Upper lobe of right lung (tissue), 1 donor: ENCODE measurements around the gene B3GALNT1. TPM values are rescaled to one million over a fixed set of nuclear protein-coding genes. Genes with fewer than 3 reads are reported as not detected.
A peak's percentile ranks its signal among the peaks of the same experiment; 100 is the strongest.

Experiments
- ATAC-seq: fragments of 200-7000 bp; cut with Tn5 transposase; one replicate; pipeline ENCODE4 v1.9.1; 2020; ENCODE audit warnings: mild to moderate bottlenecking, moderate library complexity
- DNase-seq: peaks from one replicate; pipeline ENCODE4 v3.0.0-alpha.2; 2020
- H3K27ac ChIP-seq: fragments of 200-600 bp; one replicate; pipeline ENCODE4 v1.8.0; 2022
- H3K27me3 ChIP-seq: fragments of 200-600 bp; one replicate; pipeline ENCODE4 v1.8.0; 2022; ENCODE audit warnings: mild to moderate bottlenecking
- H3K36me3 ChIP-seq: fragments of 200-600 bp; one replicate; pipeline ENCODE4 v1.8.0; 2022
- H3K4me1 ChIP-seq: fragments of 200-600 bp; one replicate; pipeline ENCODE4 v1.8.0; 2022
- H3K4me3 ChIP-seq: fragments of 200-600 bp; one replicate; pipeline ENCODE4 v1.8.0; 2022; ENCODE audit warnings: mild to moderate bottlenecking
- H3K9me3 ChIP-seq: fragments of 200-600 bp; one replicate; pipeline ENCODE4 v1.8.0; 2022
- CTCF ChIP-seq: fragments of 200-600 bp; IDR thresholded peaks from one replicate; pipeline ENCODE4 v1.8.0; 2022; ENCODE audit warnings: antibody characterized with exemption
- intact Hi-C: fragments of 100-400 bp; cut with DNase I; formaldehyde crosslinking; loops from one replicate; pipeline ENCODE4 v1.11.0; 2022
- long read RNA-seq: library from polyadenylated mRNA; unstranded; transcript quantifications from one replicate; pipeline ENCODE4 v2.0.0, GENCODE V29; 2021
- total RNA-seq: library from RNA; stranded (reverse); fragmentation: NEBNext Ultra II Directional; extraction: Animal tissue kit (Norgen Biotek cat#: 25700); gene quantifications from one replicate; pipeline ENCODE4 v1.2.1, GENCODE V29; 2021
- donor health status: DM: no; HTN: yes; CAD: no; lungs with severe emphysema.

Gene B3GALNT1
- 17.6 TPM for total RNA-seq
- long read RNA-seq, transcript B3GALNT1-201 (5 exons, 3,313 nt), result major isoform, 11 of 51 reads
- long read RNA-seq, transcript B3GALNT1-212 (5 exons, 1,660 nt), result minor isoform, 5 of 51 reads
- long read RNA-seq, partial matches to known transcripts, result 8 of 51 reads
- long read RNA-seq, other reads (novel, unspliced or antisense), result 14 of 51 reads

GRCh38 chr3:161104561-161105551 is at the start of gene B3GALNT1:
Gene B3GALNT1, minus strand, starts transcription at chr3:161105349. Its CDS starts 18,595 bp downstream, at chr3:161086754.
- H3K4me3 ChIP-seq, result peak within 1 kb of the TSS; percentile 75
- peak; percentile 85 for DNase-seq

GRCh38 chr3:161153480-161153879 is 48.3 kb upstream of the B3GALNT1 start:
- Histone ChIP-seq H3K27me3 (no peaks in the 10 kb centered on the region), H3K4me1 (no peaks in the 10 kb centered on the region), H3K27ac (no peak overlapping the region), H3K9me3 (no peaks in the 10 kb centered on the region), H3K4me3 (no peak overlapping the region), H3K36me3 (no peaks in the 10 kb centered on the region)
- DNase-seq (no peak), ATAC-seq (peak; percentile 53)
- intact Hi-C loops, result no loop called here
- no peak for TF ChIP-seq CTCF

More at GRCh38 chr3:161104561-161105551, at the start of gene B3GALNT1:
- Histone ChIP-seq H3K27me3 (no peaks in the 10 kb centered on the region), H3K27ac (peak within 1 kb of the TSS; percentile 81), H3K36me3 (no peaks in the 10 kb centered on the region), H3K9me3 (no peaks in the 10 kb centered on the region), H3K4me1 (peaks cover 5% of the 10 kb centered on the region)
- intact Hi-C loops, result no loop called here
- TF ChIP-seq CTCF, result no peak
- ATAC-seq, result peak; percentile 88

GRCh38 chr3:161150001-161150525 is 44.9 kb upstream of the B3GALNT1 start:
- no peaks in the 10 kb centered on the region for H3K4me1 ChIP-seq
- no peaks in the 10 kb centered on the region for H3K36me3 ChIP-seq
- no peak overlapping the region for H3K4me3 ChIP-seq
- no peaks in the 10 kb centered on the region for H3K27me3 ChIP-seq
- no peaks in the 10 kb centered on the region for H3K9me3 ChIP-seq
- intact Hi-C loops, result no loop called here
- DNase-seq (no peak), ATAC-seq (no peak)
- no peak overlapping the region for H3K27ac ChIP-seq
- TF ChIP-seq CTCF, result no peak

- intact Hi-C loops, result no loop called here
- Histone ChIP-seq H3K4me3 (no peak overlapping the region), H3K27ac (no peak overlapping the region), H3K4me1 (no peaks in the 10 kb centered on the region), H3K27me3 (no peaks in the 10 kb centered on the region), H3K9me3 (no peaks in the 10 kb centered on the region), H3K36me3 (no peaks in the 10 kb centered on the region)
- TF ChIP-seq CTCF, result no peak
- no peak for DNase-seq
- ATAC-seq, result no peak
Measured at GRCh38 chr3:161149529-161149928, 44.4 kb upstream of the B3GALNT1 start.

GRCh38 chr3:161148832-161149475 is 43.8 kb upstream of the B3GALNT1 start:
- Histone ChIP-seq H3K27me3 (no peaks in the 10 kb centered on the region), H3K27ac (no peak overlapping the region), H3K4me1 (no peaks in the 10 kb centered on the region), H3K4me3 (no peak overlapping the region), H3K36me3 (no peaks in the 10 kb centered on the region), H3K9me3 (no peaks in the 10 kb centered on the region)
- ATAC-seq (no peak), DNase-seq (no peak)
- TF ChIP-seq CTCF, result no peak
- intact Hi-C loops, result no loop called here
